ENCODE results near the gene TBC1D5.
A peak's percentile ranks its signal among the peaks of the same experiment; 100 is the strongest.

TBC1D5 gene

DNA sequence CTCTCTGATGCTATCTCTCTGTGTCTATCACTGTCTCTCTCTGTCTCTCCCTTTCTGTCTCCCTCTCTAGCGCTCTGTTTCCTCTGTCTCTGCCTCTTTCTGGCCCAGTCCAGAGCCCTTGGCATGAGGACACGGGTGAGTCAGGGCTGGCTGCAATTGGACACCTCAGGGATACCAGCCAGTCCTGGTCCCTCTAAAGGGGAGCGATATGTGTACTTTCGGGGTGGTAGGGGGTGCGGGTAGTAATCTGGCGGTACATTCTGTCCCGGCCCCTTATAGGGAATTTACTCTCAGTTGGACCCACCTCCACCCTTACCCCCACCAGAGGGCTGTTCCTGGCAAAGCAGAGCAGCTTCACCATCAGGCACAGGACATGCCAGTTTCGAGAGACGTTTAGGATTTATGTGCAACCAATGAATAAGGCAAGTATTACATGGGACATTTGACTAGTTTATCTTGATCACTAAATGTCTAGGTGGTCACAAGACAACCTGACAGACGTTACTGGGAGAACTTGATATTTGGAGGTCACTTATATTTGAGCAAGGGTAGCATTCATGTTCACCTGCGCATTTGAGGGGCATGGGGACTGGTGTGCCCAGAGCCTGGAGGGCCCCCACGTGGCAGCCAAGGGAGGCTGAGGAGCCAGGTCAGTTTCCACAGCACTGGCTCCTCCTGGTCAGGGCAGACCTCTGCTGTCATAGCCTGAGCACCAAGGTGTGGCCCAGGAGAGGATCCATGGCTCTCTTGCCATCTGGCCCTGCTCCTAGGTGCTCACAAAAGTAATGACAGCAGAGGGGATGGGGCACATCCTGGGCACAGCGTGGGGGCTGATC lies 601.5 kb downstream of the TBC1D5 start:
- in situ Hi-C loops (cut with MboI; ENCODE audit: low pct_unique_long_range_greater_than_20kb, low sequenced_read_pairs, unreplicated experiment): no loop called here
- TF ChIP-seq, protein P1, sequence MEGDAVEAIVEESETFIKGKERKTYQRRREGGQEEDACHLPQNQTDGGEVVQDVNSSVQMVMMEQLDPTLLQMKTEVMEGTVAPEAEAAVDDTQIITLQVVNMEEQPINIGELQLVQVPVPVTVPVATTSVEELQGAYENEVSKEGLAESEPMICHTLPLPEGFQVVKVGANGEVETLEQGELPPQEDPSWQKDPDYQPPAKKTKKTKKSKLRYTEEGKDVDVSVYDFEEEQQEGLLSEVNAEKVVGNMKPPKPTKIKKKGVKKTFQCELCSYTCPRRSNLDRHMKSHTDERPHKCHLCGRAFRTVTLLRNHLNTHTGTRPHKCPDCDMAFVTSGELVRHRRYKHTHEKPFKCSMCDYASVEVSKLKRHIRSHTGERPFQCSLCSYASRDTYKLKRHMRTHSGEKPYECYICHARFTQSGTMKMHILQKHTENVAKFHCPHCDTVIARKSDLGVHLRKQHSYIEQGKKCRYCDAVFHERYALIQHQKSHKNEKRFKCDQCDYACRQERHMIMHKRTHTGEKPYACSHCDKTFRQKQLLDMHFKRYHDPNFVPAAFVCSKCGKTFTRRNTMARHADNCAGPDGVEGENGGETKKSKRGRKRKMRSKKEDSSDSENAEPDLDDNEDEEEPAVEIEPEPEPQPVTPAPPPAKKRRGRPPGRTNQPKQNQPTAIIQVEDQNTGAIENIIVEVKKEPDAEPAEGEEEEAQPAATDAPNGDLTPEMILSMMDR (IDR thresholded peaks at IDR 0.05; ENCODE audit: extremely low read depth, insufficient read depth, missing control alignments): peak; percentile 44
- DNase-seq (ENCODE audit: low spot score): no peak

DNA sequence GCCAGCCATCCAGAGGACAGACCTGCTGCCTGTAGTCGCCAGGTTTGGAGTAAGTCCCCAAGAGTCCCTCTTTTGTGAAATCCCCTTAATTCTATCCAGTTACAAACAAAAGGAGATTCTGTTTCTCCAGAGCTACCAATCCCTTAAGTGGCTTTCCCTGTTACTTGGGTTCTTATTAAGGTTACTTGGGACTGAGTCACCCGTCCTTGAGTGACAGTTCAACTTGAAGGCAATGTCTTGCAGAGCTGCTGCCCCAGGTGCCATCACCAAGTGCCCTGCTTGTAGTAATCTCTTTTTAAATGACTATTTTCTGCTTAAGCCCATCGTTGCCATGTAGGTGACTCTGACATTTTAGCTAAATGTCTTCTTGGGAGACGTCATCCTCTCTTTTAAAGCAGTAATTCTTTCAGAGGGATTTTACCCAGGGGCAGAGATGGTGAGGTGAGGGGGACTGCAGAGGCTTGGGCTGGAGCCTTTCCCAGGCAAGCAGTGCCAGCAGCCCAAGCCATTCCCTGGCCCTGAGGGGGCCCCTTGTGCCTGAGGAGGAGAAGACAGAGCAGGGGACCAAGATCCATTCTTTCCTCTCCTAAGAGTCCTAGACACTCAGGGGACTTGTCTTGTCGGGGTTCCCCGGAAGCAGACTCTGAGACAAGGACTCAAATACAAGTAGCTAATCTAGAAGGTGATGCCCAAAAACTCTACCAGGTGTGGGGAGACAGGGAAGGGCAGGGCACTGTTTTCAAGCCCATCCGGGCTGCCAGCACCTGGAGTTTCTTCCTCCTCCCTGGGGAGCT lies 604.0 kb downstream of the TBC1D5 start:
- TF ChIP-seq, protein P1 (IDR thresholded peaks at IDR 0.05; ENCODE audit: extremely low read depth, insufficient read depth, missing control alignments): no peak
- DNase-seq (ENCODE audit: low spot score): no peak
- in situ Hi-C loops (cut with MboI; ENCODE audit: low pct_unique_long_range_greater_than_20kb, low sequenced_read_pairs, unreplicated experiment): no loop called here

DNA sequence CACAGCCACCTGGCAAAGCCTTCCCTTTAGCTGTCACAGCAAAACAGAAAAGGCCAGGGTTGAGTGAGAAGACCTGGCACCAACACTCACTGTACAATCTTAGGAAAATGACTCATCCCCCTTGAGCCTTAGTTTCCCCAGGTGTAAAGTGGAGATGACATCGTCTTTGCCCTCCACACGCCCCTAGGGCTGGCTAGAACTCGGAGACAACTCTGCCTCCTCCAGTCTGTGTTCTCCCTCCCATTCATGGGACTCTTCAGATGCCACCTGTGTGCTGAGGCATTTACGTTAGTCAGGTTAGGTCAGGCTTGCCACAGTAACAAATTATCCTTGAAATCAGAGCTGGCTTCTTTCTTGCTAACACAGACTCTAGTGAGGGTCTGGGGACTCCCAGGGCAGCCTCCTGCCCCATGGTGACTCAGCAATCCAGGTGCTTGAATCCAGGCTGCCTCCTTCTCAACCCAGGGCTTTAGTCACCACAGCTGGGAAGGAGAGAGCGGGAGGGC lies 605.1 kb downstream of the TBC1D5 start:
- in situ Hi-C loops (cut with MboI; ENCODE audit: low pct_unique_long_range_greater_than_20kb, low sequenced_read_pairs, unreplicated experiment): no loop called here
- TF ChIP-seq, protein P1 (IDR thresholded peaks at IDR 0.05; ENCODE audit: extremely low read depth, insufficient read depth, missing control alignments): no peak
- no peak for DNase-seq (ENCODE audit: low spot score)

DNA sequence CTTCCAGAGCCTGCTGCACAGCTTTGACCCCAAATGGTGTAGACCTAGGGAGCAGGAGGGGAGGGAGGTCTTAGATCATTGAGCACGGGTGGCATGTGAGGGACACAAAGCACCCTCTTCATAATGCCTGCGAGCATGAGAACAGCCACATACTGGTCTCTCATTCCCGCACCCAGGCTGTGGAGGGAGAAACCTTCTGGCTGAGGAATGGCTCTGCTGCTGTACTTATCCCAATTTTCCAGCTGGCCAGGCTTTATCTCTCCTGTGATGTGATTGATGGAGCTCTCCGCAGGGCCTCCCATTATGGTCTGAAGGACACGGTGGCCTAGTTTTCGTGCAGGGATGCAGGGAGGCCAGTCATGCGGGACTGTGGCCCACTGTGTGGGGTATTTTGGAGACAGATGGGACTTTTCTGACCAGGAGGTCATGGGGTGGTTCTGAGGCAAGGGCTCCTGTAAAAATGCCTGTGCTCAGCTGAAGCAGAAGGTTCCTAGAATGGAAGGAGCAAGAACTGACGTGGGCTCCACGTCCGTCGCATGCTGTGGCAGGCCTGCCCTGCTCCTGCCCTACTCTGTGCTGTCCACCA lies 606.2 kb downstream of the TBC1D5 start:
- no peak for DNase-seq (ENCODE audit: low spot score)
- TF ChIP-seq, protein P1 (IDR thresholded peaks at IDR 0.05; ENCODE audit: extremely low read depth, insufficient read depth, missing control alignments): no peak
- in situ Hi-C loops (cut with MboI; ENCODE audit: low pct_unique_long_range_greater_than_20kb, low sequenced_read_pairs, unreplicated experiment): no loop called here

DNA sequence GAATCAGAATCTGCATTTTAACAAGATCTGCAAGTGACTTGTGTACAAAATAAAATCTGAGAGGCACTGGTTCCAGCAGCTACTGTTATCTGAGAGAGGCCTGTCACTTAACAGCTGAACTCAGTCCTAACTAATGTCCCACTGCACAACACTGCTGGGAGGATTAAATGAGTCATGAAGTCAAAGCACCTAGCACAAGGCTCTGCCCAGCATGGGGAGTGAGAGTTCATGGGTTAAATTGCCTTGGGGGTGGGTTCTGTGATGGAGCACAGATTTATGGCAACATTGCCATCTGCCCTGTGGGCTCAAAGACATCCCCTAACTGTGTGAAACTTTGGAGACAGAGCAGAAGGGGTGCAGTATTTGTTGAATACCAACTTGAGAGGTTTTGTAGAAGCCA lies 606.7 kb downstream of the TBC1D5 start:
- in situ Hi-C loops (cut with MboI; ENCODE audit: low pct_unique_long_range_greater_than_20kb, low sequenced_read_pairs, unreplicated experiment): no loop called here
- TF ChIP-seq, protein P1 (IDR thresholded peaks at IDR 0.05; ENCODE audit: extremely low read depth, insufficient read depth, missing control alignments): no peak
- DNase-seq (ENCODE audit: low spot score): no peak

Data from GM13977 (cell line).